ENCODE data around the gene RAB44.
"Not testable (repeated sequence)": the region's sequence is repeated elsewhere in the genome, so short reads cannot be mapped to it uniquely, and the experiment has no call there.

RAB44 gene

DNA sequence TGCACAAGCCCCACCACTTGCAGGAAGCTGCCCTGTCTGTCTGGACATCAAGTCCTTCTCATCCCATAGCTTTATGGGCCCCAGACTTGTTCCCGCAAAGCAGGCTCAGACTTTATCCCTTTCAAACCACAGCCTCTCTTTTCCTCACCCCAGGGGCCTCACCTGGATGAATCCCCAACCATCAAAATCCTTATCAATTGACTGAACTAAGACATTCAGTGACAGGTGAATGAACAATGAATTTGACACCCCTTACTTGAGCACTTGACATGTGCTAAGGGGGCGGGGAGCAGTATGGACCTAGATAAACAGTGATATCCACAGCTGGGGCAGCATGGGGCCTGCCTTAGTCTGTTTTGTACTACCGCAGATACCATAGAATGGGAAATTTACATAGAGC lies 5.0 kb downstream of the RAB44 start:
- H3K4me3 ChIP-seq (ENCODE audit: low read length) = no peak overlapping the region
- no peak for TF ChIP-seq ZNF274 (IDR thresholded peaks at IDR 0.05; ENCODE audit: low read depth, low read length)

GRCh38 chr6:36703081-36703606 lies 5.5 kb downstream of the RAB44 start:
- no peak for TF ChIP-seq ZNF274 (IDR thresholded peaks at IDR 0.05; ENCODE audit: low read depth, low read length)
- no peak overlapping the region for H3K4me3 ChIP-seq (ENCODE audit: low read length)

DNA sequence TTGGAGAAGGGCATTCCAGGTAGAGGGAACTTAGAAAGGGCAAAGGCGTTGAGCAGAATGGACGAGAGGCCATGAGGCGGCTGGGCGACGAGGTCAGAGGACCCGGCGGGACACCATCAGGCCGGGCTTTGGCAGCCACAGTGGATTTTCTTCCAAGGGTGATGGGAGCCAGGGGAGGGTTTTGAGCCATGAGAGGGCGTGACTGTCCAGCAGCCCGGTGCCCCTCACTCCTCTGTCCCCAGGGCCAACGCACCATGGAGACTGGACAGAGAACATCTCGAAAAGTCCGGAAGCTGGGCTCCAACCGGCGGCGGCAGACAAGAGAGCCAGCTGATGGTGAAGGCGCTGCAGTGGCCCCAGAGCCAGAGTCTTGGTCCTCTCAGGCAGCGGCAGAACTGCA lies 6.4 kb downstream of the RAB44 start:
- no peak overlapping the region for H3K4me3 ChIP-seq (ENCODE audit: low read length)
- TF ChIP-seq ZNF274 (IDR thresholded peaks at IDR 0.05; ENCODE audit: low read depth, low read length) = no peak

DNA sequence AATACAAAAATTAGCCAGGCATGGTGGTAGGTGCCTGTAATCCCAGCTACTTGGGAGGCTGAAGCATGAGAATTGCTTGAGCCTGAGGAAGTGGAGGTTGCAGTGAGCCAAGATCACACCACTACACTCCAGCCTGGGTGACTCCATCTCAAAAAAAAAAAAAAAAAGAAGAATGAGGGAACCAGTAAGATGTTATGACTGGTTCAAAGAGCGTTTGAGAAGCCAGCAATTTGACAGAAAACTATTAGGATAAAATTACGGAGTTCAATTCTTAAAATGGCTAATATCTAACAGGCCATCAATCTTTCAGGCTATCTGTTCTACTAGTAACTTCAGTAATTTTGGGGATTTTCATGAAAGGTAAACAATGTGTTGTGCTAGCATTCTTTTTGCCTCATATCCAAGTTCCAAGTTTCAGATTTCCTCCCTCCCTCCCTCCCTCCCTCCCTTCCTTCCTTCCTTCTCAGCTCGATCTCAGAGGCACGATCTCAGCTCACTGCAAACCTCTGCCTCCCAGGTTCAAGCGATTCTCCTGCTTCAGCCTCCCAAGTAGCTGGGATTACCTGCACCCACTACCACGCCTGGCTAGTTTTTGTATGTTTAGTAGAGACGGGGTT lies 7.4 kb downstream of the RAB44 start:
- not testable (repeated sequence) for H3K4me3 ChIP-seq (ENCODE audit: low read length)

DNA sequence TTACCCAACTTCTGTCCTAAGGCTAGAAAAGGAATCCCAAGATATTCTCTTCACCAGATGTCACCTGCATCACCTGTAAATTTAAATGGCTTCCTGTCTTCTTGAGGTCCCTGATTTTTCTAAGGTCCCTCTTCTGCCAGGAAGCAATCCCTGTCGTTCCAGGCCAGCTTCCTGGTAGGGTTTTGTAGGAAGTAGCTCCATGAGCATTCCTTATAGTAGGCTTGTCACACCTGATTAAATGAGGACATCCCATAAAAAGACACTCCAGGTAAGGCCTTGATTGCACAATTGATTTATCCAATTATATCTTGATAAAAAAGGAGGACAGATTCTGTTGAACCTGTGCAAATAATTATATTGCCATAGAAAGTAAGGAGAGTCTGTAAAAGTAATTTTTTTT lies 8.7 kb downstream of the RAB44 start:
- H3K4me3 ChIP-seq (ENCODE audit: low read length) = no peak overlapping the region
- no peak for TF ChIP-seq ZNF274 (IDR thresholded peaks at IDR 0.05; ENCODE audit: low read depth, low read length)

- no peak overlapping the region for H3K4me3 ChIP-seq (ENCODE audit: low read length)
- no peak for TF ChIP-seq ZNF274 (IDR thresholded peaks at IDR 0.05; ENCODE audit: low read depth, low read length)
These were observed 15.2 kb downstream of the RAB44 start for GRCh38 chr6:36712816-36713215.

GRCh38 chr6:36713846-36714245 lies 16.2 kb downstream of the RAB44 start:
- TF ChIP-seq ZNF274 (IDR thresholded peaks at IDR 0.05; ENCODE audit: low read depth, low read length) = no peak
- H3K4me3 ChIP-seq (ENCODE audit: low read length) = no peak overlapping the region

- TF ChIP-seq ZNF274 (IDR thresholded peaks at IDR 0.05; ENCODE audit: low read depth, low read length) = no peak
- H3K4me3 ChIP-seq (ENCODE audit: low read length) = no peak overlapping the region
These were observed 16.9 kb downstream of the RAB44 start for GRCh38 chr6:36714511-36714910.

- no peak for TF ChIP-seq ZNF274 (IDR thresholded peaks at IDR 0.05; ENCODE audit: low read depth, low read length)
- H3K4me3 ChIP-seq (ENCODE audit: low read length) = no peak overlapping the region
These were observed 17.8 kb downstream of the RAB44 start for GRCh38 chr6:36715469-36715868.

GRCh38 chr6:36716476-36717093 lies 19.0 kb downstream of the RAB44 start:
- no peak overlapping the region for H3K4me3 ChIP-seq (ENCODE audit: low read length)
- no peak for TF ChIP-seq ZNF274 (IDR thresholded peaks at IDR 0.05; ENCODE audit: low read depth, low read length)

GRCh38 chr6:36717231-36717825 lies 19.7 kb downstream of the RAB44 start:
- H3K4me3 ChIP-seq (ENCODE audit: low read length) = no peak overlapping the region
- no peak for TF ChIP-seq ZNF274 (IDR thresholded peaks at IDR 0.05; ENCODE audit: low read depth, low read length)

DNA sequence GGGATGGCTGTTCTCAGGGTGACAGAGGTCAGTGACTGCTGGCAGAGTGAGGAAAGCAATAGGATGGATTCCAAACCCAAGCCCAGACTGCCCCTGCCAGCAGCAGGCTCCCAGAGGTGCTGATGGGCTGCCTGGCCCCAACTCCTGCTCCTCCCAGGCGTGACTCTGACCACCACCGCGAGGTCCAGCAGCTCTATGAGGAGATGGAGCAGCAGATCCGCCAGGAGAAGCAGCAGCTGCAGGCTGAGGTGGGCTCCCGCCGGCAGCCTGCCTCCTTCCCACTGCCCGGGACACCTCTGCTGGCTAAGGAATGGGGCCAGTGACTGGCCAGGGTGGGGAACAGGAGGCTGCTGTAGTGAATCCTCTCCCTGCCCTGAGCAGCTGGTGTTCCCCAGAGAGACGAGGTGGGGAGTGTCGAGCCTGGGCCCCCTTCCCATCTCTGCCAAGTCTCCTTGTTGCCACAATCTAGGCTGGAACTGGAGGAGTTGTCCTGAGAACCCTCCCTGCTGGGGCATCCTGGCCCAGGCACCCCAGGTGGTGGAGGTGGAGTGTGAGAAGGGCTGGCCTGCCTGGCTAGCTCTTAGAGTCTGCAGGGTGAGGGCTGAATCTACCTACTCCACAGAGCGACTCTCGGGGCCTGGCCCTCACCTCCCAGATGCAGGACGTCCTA lies 20.4 kb downstream of the RAB44 start:
- TF ChIP-seq ZNF274 (IDR thresholded peaks at IDR 0.05; ENCODE audit: low read depth, low read length) = no peak
- H3K4me3 ChIP-seq (ENCODE audit: low read length) = no peak overlapping the region

- no peak overlapping the region for H3K4me3 ChIP-seq (ENCODE audit: low read length)
- TF ChIP-seq ZNF274 (IDR thresholded peaks at IDR 0.05; ENCODE audit: low read depth, low read length) = no peak
These were observed 20.9 kb downstream of the RAB44 start for GRCh38 chr6:36718560-36718959.

DNA sequence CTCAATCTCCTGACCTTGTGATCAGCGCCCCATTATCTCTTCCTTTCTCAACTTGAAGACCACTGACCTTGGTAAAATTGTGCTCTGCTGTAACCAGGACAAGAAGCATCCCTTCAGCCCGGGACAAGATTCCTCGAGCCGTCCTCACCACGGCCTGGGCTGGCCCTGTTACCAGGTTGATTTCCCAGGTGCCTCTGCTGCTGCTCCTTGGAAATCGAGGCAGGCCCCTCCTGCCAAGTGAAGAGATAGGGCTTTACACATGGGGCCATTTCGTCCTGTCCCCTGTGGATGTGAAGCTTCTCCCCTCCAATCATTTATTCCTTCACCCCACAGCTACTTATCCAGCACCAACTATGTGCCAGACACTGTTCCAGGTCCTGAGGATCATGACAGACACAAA lies 21.5 kb downstream of the RAB44 start:
- no peak for TF ChIP-seq ZNF274 (IDR thresholded peaks at IDR 0.05; ENCODE audit: low read depth, low read length)
- H3K4me3 ChIP-seq (ENCODE audit: low read length) = no peak overlapping the region
